SHP77 treated with DMSO at 0.1 percent for 48 hours (cell line): ENCODE results near the gene RABGAP1L.

Experiments used
- DNase-seq: peaks from one replicate; lab custom pipeline; 2025; lab: John Stamatoyannopoulos, UW

Gene RABGAP1L

GRCh38 chr1:174761901-174762585, 602.7 kb downstream of the RABGAP1L start:
- no peak for DNase-seq

- DNase-seq = no peak
Measured at GRCh38 chr1:174764191-174764590, 604.9 kb downstream of the RABGAP1L start.

- no peak for DNase-seq
Measured at GRCh38 chr1:174766727-174767126, 607.4 kb downstream of the RABGAP1L start.

GRCh38 chr1:174768516-174768915, 609.2 kb downstream of the RABGAP1L start:
- no peak for DNase-seq

- no peak for DNase-seq
Measured at GRCh38 chr1:174768949-174769348, 609.6 kb downstream of the RABGAP1L start.

GRCh38 chr1:174769961-174770549, 610.7 kb downstream of the RABGAP1L start:
- DNase-seq = peak; percentile 1

- DNase-seq = no peak
Measured at GRCh38 chr1:174775621-174776020, 616.3 kb downstream of the RABGAP1L start.

GRCh38 chr1:174777262-174777661, 617.9 kb downstream of the RABGAP1L start:
- DNase-seq = no peak

- DNase-seq = no peak
Measured at GRCh38 chr1:174785510-174785909, 626.2 kb downstream of the RABGAP1L start.

GRCh38 chr1:174786358-174786757, 627.0 kb downstream of the RABGAP1L start:
- no peak for DNase-seq

GRCh38 chr1:174786760-174787159, 627.4 kb downstream of the RABGAP1L start:
- no peak for DNase-seq

- no peak for DNase-seq
Measured at GRCh38 chr1:174788981-174789380, 629.7 kb downstream of the RABGAP1L start.

GRCh38 chr1:174789399-174789798, 630.1 kb downstream of the RABGAP1L start:
- no peak for DNase-seq

GRCh38 chr1:174791863-174792262, 632.5 kb downstream of the RABGAP1L start:
- no peak for DNase-seq

- DNase-seq = no peak
Measured at GRCh38 chr1:174794861-174795260, 635.5 kb downstream of the RABGAP1L start.

GRCh38 chr1:174795806-174796205, 636.5 kb downstream of the RABGAP1L start:
- DNase-seq = no peak

- DNase-seq = no peak
Measured at GRCh38 chr1:174797398-174797797, 638.1 kb downstream of the RABGAP1L start.

GRCh38 chr1:174799136-174799479, 639.8 kb downstream of the RABGAP1L start:
- no peak for DNase-seq

- no peak for DNase-seq
Measured at GRCh38 chr1:174800216-174800851, 641.0 kb downstream of the RABGAP1L start.

- no peak for DNase-seq
Measured at GRCh38 chr1:174800876-174801275, 641.6 kb downstream of the RABGAP1L start.

GRCh38 chr1:174809755-174810280, 650.5 kb downstream of the RABGAP1L start:
- DNase-seq = no peak

GRCh38 chr1:174812016-174812415, 652.7 kb downstream of the RABGAP1L start:
- no peak for DNase-seq

GRCh38 chr1:174812656-174813055, 653.3 kb downstream of the RABGAP1L start:
- no peak for DNase-seq
